Mammary epithelial cell (primary cell): ENCODE results near the gene NR5A1.

Experiments
- CTCF ChIP-seq, 2 donors: IDR thresholded peaks in 1 of 2; conservative IDR thresholded peaks in 1 of 2; 2 replicates each; pipeline ENCODE4 v1.5.1; 2011 to 2012; ENCODE audit warnings: inconsistent platforms in 2 of 2, low read length in 2 of 2, mild to moderate bottlenecking in 2 of 2, control low read depth in 1 of 2, low read depth in 1 of 2; ENCODE audit not compliant: insufficient read depth in 1 of 2; ENCODE audit errors: extremely low read depth in 1 of 2
- EZH2 ChIP-seq: IDR thresholded peaks from 2 replicates; pipeline ENCODE4 v1.6.1; 2012; ENCODE audit warnings: low read length, inconsistent platforms, borderline replicate concordance

- TF ChIP-seq CTCF (conservative IDR thresholded peaks at IDR 0.05 in 1 of 2, IDR thresholded peaks at IDR 0.05 in 1 of 2; ENCODE audit: extremely low read depth in 1 of 2, insufficient read depth in 1 of 2, low read depth in 1 of 2, low read length in 2 of 2), result no peak
- no peak for TF ChIP-seq EZH2
These were observed 23.7 kb downstream of the NR5A1 start for GRCh38 chr9:124483481-124483880.
